Breast epithelium (tissue), 3 donors: ENCODE results near the gene OBP2B.

Experiments used
- POLR2A ChIP-seq: fragments of 450-650 bp; IDR thresholded peaks from one replicate; pipeline ENCODE4 v1.6.1; 2016; ENCODE audit warnings: antibody characterized with exemption, mild to moderate bottlenecking, moderate library complexity
- POLR2AphosphoS5 ChIP-seq, 3 donors: sonication (generic); formaldehyde crosslinking; IDR thresholded peaks; one replicate each; pipeline ENCODE4 v1.6.1; 2017; ENCODE audit warnings: antibody characterized with exemption in 3 of 3
- TF ChIP-seq, protein P1 (sequence below), 3 donors: fragments of 450-650 bp; IDR thresholded peaks; one replicate each; pipeline ENCODE4 v1.5.1; 2016 to 2017; ENCODE audit warnings: antibody characterized with exemption in 3 of 3, mild to moderate bottlenecking in 3 of 3, moderate library complexity in 3 of 3

DNA sequence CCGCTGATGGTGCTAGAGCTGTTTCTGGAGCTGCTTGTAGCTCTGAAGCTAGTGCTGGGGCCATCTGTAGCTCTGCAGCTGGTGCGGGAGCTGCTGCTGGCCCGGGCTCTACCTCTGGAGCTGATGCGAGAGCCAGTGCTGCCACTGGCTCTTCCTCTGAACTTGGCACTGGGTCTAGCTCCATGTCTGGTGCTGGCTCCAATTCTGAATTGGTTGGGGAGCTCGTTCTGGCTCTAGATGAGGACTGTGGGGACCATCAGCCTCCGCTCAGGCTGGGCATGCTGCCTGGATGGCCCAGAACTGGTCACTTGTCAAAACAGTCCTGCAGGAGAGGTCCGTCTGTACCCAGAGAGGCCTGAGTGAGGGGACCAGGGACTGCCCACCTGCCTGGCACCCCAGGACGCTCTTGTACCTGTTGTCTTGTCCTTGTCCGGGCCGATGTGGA lies 21.5 kb downstream of the OBP2B start:
- TF ChIP-seq, protein P1, sequence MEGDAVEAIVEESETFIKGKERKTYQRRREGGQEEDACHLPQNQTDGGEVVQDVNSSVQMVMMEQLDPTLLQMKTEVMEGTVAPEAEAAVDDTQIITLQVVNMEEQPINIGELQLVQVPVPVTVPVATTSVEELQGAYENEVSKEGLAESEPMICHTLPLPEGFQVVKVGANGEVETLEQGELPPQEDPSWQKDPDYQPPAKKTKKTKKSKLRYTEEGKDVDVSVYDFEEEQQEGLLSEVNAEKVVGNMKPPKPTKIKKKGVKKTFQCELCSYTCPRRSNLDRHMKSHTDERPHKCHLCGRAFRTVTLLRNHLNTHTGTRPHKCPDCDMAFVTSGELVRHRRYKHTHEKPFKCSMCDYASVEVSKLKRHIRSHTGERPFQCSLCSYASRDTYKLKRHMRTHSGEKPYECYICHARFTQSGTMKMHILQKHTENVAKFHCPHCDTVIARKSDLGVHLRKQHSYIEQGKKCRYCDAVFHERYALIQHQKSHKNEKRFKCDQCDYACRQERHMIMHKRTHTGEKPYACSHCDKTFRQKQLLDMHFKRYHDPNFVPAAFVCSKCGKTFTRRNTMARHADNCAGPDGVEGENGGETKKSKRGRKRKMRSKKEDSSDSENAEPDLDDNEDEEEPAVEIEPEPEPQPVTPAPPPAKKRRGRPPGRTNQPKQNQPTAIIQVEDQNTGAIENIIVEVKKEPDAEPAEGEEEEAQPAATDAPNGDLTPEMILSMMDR (IDR thresholded peaks at IDR 0.05) = no peak
- TF ChIP-seq POLR2AphosphoS5 (IDR thresholded peaks at IDR 0.05) (no peak), POLR2A (no peak)
